VCaP (cell line): ENCODE data around the gene FNDC3B.
"Not testable (repeated sequence)": the region's sequence is repeated elsewhere in the genome, so short reads cannot be mapped to it uniquely, and the experiment has no call there.

Experiments used
- H3K27ac ChIP-seq: fragments of 450-650 bp; 2 replicates; pipeline ENCODE4 v1.5.1; 2017
- TF ChIP-seq, protein P1 (sequence below): fragments of 450-650 bp; conservative IDR thresholded peaks from 2 replicates; pipeline ENCODE4 v1.5.1; 2017; ENCODE audit warnings: mild to moderate bottlenecking, moderate library complexity

Gene FNDC3B

DNA sequence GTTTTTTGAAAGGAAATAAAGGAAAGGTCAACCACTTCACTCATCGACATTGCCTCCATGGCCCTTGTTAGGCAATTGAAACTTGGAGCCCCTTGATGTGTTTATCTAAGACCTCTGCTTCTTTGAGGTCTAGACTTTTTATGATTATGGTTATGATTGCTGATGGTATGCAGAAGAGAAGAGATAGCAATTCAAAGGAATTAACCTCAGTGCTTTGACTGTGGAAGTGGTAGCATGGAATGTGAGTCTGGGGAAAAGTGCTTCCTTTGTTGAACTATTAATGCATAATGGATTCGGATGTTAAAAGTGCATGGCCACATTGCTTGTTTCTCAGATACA is 46.1 kb downstream of the FNDC3B start:
- no peak overlapping the region for H3K27ac ChIP-seq
- TF ChIP-seq, protein P1, sequence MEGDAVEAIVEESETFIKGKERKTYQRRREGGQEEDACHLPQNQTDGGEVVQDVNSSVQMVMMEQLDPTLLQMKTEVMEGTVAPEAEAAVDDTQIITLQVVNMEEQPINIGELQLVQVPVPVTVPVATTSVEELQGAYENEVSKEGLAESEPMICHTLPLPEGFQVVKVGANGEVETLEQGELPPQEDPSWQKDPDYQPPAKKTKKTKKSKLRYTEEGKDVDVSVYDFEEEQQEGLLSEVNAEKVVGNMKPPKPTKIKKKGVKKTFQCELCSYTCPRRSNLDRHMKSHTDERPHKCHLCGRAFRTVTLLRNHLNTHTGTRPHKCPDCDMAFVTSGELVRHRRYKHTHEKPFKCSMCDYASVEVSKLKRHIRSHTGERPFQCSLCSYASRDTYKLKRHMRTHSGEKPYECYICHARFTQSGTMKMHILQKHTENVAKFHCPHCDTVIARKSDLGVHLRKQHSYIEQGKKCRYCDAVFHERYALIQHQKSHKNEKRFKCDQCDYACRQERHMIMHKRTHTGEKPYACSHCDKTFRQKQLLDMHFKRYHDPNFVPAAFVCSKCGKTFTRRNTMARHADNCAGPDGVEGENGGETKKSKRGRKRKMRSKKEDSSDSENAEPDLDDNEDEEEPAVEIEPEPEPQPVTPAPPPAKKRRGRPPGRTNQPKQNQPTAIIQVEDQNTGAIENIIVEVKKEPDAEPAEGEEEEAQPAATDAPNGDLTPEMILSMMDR = no peak

DNA sequence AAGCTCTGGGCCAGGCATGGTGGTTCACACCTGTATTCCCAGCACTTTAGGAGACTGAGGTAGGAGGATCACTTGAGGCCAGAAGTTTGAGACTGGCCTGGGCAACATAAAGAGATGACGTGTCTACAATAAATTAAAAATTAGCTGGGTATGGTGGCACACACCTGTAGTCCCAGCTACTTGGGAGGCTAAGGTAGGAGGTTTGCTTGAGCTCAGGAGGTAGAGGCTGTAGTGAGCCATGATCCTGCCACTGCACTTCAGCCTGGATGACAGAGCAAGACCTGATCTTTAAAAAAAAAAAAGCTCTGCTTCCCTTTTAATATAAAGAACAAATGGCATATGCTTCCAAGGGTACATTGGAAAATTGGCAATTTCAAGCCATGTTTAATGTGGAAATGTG is 46.7 kb downstream of the FNDC3B start:
- TF ChIP-seq, protein P1 = no peak
- no peak overlapping the region for H3K27ac ChIP-seq

DNA sequence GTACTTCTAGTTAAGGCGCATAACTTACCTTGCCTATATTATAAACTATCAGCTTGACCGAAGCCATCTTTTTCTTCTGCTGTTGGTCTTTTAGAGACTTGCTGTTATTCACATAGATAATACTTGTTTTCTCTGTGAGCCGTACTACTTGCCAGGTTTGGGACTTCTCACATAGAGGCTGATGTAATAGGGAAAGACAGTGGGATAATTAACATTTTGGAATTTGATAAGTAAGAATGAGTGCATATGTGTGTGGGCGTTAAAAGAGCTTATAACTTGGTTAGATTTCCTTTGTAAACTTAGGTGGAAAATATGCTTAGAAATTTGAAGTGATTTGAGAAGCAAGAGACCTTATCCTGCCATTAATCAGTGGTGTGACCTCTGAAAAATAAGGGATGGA is 47.8 kb downstream of the FNDC3B start:
- no peak overlapping the region for H3K27ac ChIP-seq
- TF ChIP-seq, protein P1 = no peak

DNA sequence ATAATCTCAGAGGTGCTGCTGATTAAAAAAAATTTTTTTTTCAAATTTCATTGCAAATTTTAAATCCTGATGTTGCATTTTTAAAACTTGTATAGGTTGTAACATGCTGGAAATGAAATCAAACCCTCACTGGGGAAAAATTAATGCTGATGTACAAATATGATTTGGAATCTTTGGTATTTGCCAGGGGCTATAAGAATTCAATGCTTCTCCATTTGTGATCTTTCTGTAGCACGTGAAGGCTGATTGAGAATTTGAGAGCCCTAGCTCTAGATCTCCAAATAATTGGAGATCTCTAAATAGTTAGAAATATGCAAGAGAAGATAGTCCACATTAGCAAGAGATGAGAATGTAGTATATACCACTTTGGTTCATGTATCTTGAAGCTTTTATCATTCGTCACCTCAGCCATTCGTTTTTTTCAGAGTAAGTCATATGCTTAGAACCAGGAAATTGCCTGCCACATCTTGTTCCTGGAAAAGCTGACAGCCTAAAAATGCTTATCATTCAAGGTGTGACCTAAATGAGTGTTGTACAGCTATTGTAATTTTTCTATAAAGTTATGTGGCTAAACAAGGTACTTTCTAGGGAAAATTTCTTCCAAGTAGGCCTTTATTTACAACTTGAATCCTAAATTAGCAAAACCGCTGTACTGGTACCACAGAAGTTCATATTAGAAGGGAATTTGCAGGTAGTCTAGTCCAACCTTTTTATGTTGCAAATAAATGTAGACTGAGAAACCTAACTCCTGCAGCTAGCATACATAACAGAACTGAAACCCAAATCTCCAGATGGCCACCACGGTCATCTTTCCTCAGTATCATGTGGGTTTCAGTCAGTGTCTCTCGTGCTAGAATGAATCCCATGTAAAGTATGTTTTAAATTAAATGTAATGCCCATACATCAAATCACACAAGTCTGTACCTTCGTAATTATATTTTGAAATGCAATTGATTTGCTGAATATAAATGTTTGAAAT is 48.5 kb downstream of the FNDC3B start:
- H3K27ac ChIP-seq = no peak overlapping the region
- TF ChIP-seq, protein P1 = no peak

DNA sequence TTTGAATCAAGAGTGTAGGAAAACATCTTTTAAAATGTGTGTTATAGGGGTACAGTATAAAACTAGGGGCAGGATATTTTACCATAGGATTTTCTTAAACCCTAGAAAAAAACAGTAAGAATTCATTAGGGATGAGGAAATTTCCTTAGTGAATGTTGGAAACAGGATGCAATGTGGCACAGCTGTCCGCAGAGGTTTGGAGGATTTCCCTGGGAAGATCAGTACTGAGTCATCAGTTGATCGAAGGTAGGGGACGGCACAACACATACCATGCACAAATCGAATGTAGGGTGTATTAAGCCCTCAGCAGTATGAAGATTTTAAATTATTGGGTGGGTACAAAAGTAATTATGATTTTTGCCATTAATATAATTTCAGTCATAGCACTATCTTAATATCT is 49.9 kb downstream of the FNDC3B start:
- no peak overlapping the region for H3K27ac ChIP-seq
- TF ChIP-seq, protein P1 = no peak

DNA sequence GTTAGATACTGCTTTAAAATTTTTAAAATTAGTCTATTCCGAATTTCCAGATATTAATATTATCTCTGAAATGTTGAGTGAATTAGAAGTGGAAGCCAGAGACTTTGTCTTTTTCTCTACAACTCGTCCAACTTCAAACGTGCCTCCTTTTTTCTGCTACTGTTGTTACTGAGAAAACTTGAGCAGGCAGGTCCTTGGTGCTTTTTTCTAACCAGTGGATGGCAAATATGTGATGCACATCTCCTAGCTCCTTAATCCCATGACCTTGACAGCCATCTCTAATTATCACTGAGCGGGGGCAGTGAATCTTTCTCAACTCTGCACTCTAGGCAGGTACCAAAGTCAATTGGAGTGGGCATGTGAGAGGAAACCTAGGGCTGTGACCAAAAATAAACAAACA is 50.7 kb downstream of the FNDC3B start:
- H3K27ac ChIP-seq = no peak overlapping the region
- TF ChIP-seq, protein P1 = no peak

DNA sequence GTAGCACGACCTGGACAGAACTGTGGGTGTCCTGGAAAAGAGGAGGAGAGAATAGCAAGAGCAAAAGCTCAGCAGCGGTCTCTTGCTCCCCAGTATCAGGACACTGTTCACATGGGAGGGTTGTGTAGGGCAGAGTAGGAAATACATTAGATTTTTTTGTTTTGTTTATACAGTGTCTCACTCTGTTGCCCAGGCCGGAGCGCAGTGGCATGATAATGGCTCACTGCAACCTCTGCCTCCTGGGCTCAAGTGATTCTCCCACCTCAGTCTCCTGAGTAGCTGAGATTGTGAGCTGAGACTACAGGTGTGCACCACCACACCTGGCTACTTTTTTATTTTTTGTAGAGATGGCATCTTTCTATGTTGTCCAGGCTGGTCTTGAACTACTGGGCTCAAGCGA is 53.3 kb downstream of the FNDC3B start:
- H3K27ac ChIP-seq = no peak overlapping the region
- TF ChIP-seq, protein P1 = no peak

DNA sequence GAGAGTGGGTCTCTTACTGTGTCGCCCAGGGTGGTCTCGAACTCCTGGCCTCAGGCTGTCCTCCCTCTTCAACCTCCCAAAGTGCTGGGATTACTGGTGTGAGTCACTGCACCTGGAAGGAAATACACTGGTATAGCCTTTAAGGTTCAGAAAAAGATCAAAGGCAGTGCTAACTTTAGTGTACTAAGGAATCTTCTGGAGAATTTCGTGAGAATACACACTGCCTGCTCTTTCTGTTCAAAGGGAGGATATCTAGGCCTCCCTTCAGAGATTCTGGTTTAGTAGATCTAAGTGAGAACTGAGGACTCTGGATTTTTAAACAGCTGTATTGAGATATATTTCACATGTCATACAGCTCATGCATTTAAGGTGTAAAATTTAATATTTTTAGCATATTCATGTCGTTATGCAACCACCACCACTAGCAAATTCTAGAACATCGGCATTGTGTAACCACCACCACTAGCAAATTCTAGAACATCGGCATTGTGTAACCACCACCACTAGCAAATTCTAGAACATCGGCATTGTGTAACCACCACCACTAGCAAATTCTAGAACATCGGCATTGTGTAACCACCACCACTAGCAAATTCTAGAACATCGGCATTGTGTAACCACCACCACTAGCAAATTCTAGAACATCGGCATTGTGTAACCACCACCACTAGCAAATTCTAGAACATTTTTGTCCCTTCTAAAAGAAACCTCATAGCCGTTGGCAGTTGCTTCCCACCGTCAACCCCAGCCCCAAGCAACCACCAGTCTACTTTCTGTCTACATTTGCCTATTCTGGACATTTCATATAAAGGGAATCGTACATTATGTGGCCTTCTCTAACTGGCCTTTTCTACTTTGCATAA is 54.4 kb downstream of the FNDC3B start:
- H3K27ac ChIP-seq = not testable (repeated sequence)
